Measurements from ENCODE around the gene HOXD10. TPM values are rescaled to one million over a fixed set of nuclear protein-coding genes. Genes with fewer than 3 reads are reported as not detected.

The HOXD10 gene
- total RNA-seq, 1 experiment from 2014 or later = 2.2 TPM

DNA sequence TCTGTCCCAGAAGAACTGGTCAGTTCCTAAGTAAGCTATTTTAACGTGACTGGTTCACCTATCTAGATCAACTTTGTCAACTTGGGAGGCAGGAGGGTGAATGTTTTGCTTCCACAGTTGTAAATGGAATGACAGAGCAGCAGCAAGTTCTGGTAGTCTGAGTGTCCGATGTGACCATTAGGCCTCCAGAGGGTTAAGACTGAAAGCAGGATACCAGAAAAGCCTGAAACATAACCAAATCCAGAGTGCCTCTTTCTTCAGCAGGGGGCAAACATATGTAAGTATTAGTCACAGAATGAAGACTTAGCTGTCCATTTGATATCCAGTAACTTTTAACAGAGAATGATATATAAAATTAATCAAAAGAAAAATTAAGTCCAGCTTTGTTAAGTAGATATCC, 49.7 kb downstream of the HOXD10 start:
- 0 out of 2 replicates have a peak, but pooled peaks cover 7% of the 10 kb centered on the region for H3K27me3 ChIP-seq
- H3K27ac ChIP-seq = no peak overlapping the region
- no peak for DNase-seq
- no peak overlapping the region for H3K4me3 ChIP-seq
- H3K4me1 ChIP-seq = no peaks in the 10 kb centered on the region
- H3K36me3 ChIP-seq = no peaks in the 10 kb centered on the region
- no peaks in the 10 kb centered on the region for H3K9me3 ChIP-seq (replicated peaks)

GRCh38 chr2:176167398-176167797, 50.8 kb downstream of the HOXD10 start:
- no peak for DNase-seq
- H3K4me3 ChIP-seq = no peak overlapping the region
- no peak overlapping the region for H3K27ac ChIP-seq
- 0 out of 2 replicates have a peak, but pooled peaks cover 7% of the 10 kb centered on the region for H3K27me3 ChIP-seq
- H3K36me3 ChIP-seq = no peaks in the 10 kb centered on the region
- no peaks in the 10 kb centered on the region for H3K9me3 ChIP-seq (replicated peaks)
- H3K4me1 ChIP-seq = no peaks in the 10 kb centered on the region

DNA sequence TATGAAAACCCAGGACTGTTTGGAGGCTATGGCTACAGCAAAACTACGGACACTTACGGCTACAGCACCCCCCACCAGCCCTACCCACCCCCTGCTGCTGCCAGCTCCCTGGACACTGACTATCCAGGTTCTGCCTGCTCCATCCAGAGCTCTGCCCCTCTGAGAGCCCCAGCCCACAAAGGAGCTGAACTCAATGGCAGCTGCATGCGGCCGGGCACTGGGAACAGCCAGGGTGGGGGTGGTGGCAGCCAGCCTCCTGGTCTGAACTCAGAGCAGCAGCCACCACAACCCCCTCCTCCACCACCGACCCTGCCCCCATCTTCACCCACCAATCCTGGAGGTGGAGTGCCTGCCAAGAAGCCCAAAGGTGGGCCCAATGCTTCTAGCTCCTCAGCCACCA, 52.6 kb downstream of the HOXD10 start:
- Histone ChIP-seq H3K27me3 (0 out of 2 replicates have a peak, but pooled peaks cover 7% of the 10 kb centered on the region), H3K9me3 (replicated peaks) (no peaks in the 10 kb centered on the region)

More for the DNA sequence above, 52.6 kb downstream of the HOXD10 start:
- no peak overlapping the region for H3K4me3 ChIP-seq
- H3K4me1 ChIP-seq = no peaks in the 10 kb centered on the region
- H3K36me3 ChIP-seq = no peaks in the 10 kb centered on the region
- H3K27ac ChIP-seq = no peak overlapping the region
- no peak for DNase-seq

Other genes starting within 250 kb of the HOXD10 start
- 29.4 and 29.5 TPM in 2 replicates for gene LNPK, start 114.5 kb upstream of the HOXD10 start, total RNA-seq (2014; rRNA removed; shearing (Covaris generic))
- gene EVX2, start 32.8 kb upstream of the HOXD10 start, total RNA-seq (2014; rRNA removed; shearing (Covaris generic)) = not detected in 2 replicates
- gene HOXD13, start 24.1 kb upstream of the HOXD10 start, total RNA-seq (2014; rRNA removed; shearing (Covaris generic)) = 11.0 and 13.6 TPM in 2 replicates
- 0.10 TPM in 1 of 2 replicates, not detected in the other for gene HOXD12, start 17.0 kb upstream of the HOXD10 start, total RNA-seq (2014; rRNA removed; shearing (Covaris generic))
- 3.1 and 3.7 TPM in 2 replicates for gene HOXD11, start 9.5 kb upstream of the HOXD10 start, total RNA-seq (2014; rRNA removed; shearing (Covaris generic))
- gene HOXD9, start 5.9 kb downstream of the HOXD10 start, total RNA-seq (2014; rRNA removed; shearing (Covaris generic)) = 3.9 and 4.4 TPM in 2 replicates
- 8.6 and 9.9 TPM in 2 replicates for gene HOXD8, start 12.9 kb downstream of the HOXD10 start, total RNA-seq (2014; rRNA removed; shearing (Covaris generic))
- not detected in 2 replicates for gene HOXD4, start 34.8 kb downstream of the HOXD10 start, total RNA-seq (2014; rRNA removed; shearing (Covaris generic))
- not detected in 2 replicates for gene HOXD3, start 40.5 kb downstream of the HOXD10 start, total RNA-seq (2014; rRNA removed; shearing (Covaris generic))
- gene HOXD1, start 71.9 kb downstream of the HOXD10 start, total RNA-seq (2014; rRNA removed; shearing (Covaris generic)) = 0.06 TPM in 1 of 2 replicates, not detected in the other
- gene MTX2, start 152.7 kb downstream of the HOXD10 start, total RNA-seq (2014; rRNA removed; shearing (Covaris generic)) = 38.0 and 39.3 TPM in 2 replicates

All from SJCRH30 (cell line).